DOHH2 (cell line): Measurements from ENCODE around the gene DNAAF5.

Experiments
- CTCF ChIP-seq: fragments of 200-600 bp; sonication (generic); IDR thresholded peaks from one replicate; pipeline ENCODE4 v1.5.1; 2014; ENCODE audit warnings: antibody characterized with exemption, mild to moderate bottlenecking, low read depth, low read length; ENCODE audit not compliant: poor library complexity, severe bottlenecking
- EZH2phosphoT487 ChIP-seq: fragments of 200-600 bp; sonication (generic); IDR thresholded peaks from 2 replicates; pipeline ENCODE4 v1.6.1; 2017; ENCODE audit warnings: borderline replicate concordance, mild to moderate bottlenecking, antibody characterized with exemption, low read length, moderate library complexity, mixed read lengths

GRCh38 chr7:794207-794606 lies 67.7 kb downstream of the DNAAF5 start:
- no peak for TF ChIP-seq CTCF
- no peak for TF ChIP-seq EZH2phosphoT487
